B cell (primary cell): ENCODE data around the gene GRAMD2A. TPM values are rescaled to one million over a fixed set of nuclear protein-coding genes. Genes with fewer than 3 reads are reported as not detected.

Experiments used
- ATAC-seq: fragments of 200-7000 bp; cut with Tn5 transposase; one replicate; pipeline ENCODE4 v1.10.0; 2021; ENCODE audit warnings: low read depth, mild to moderate bottlenecking, moderate number of reproducible peaks, moderate library complexity
- CTCF ChIA-PET: fragments of 350-600 bp; sonication (Branson Sonifier 250); formaldehyde crosslinking; loops from one replicate; lab custom pipeline; 2021; ENCODE audit warnings: antibody characterized with exemption, inconsistent platforms; lab: Charles Lee
- POLR2A ChIA-PET: fragments of 350-600 bp; sonication (Branson Sonifier 250); formaldehyde crosslinking; loops from one replicate; lab custom pipeline; 2021; ENCODE audit warnings: antibody characterized with exemption; lab: Charles Lee
- DNase-seq: peaks from one replicate; pipeline ENCODE4 v3.0.0; 2013
- H2AFZ ChIP-seq: 2 replicates; pipeline ENCODE4 v1.6.1; 2012; ENCODE audit warnings: mild to moderate bottlenecking, low read depth, low read length; ENCODE audit not compliant: insufficient read depth, poor library complexity, severe bottlenecking
- H3K27ac ChIP-seq, 2 donors: 1 replicate in 1 of 2; 2 replicates in 1 of 2; pipeline ENCODE4 v1.5.1; 2012 to 2013; ENCODE audit warnings: low read length in 2 of 2, mild to moderate bottlenecking in 2 of 2, moderate library complexity in 1 of 2
- H3K27me3 ChIP-seq, 4 experiments: fragments of 200-600 bp in 1 of 4; sonication (generic) in 1 of 4; replicated peaks in 1 of 4; 1 replicate in 2 of 4; 2 replicates in 2 of 4; pipeline versions ENCODE4 v1.6.1 to v1.7.0; 2013 to 2016; ENCODE audit warnings: low read length in 3 of 4, mild to moderate bottlenecking in 2 of 4, mixed read lengths in 1 of 4, moderate library complexity in 1 of 4; ENCODE audit not compliant: insufficient read depth in 4 of 4, control insufficient read depth in 3 of 4; ENCODE audit errors: control extremely low read depth in 1 of 4
- H3K36me3 ChIP-seq, 2 experiments: replicated peaks in 1 of 2; 1 replicate in 1 of 2; 2 replicates in 1 of 2; pipeline versions ENCODE4 v1.6.1 to v1.7.1; 2013; ENCODE audit warnings: low read length in 1 of 2; ENCODE audit not compliant: insufficient read depth in 2 of 2, control insufficient read depth in 1 of 2; ENCODE audit errors: control extremely low read depth in 1 of 2, extremely low read depth in 1 of 2
- H3K4me1 ChIP-seq, 2 donors: fragments of 200-600 bp in 1 of 2; sonication (generic) in 1 of 2; 1 replicate in 1 of 2; 2 replicates in 1 of 2; pipeline versions ENCODE4 v1.5.1 to v1.6.1; 2013 to 2017; ENCODE audit warnings: low read length in 2 of 2; ENCODE audit not compliant: control insufficient read depth in 2 of 2, insufficient read depth in 2 of 2
- H3K4me2 ChIP-seq: replicated peaks from 2 replicates; pipeline ENCODE3; 2012; ENCODE audit warnings: mild to moderate bottlenecking, low read depth, low read length; ENCODE audit not compliant: poor library complexity, severe bottlenecking
- H3K4me3 ChIP-seq, 5 experiments: fragments of 200-600 bp in 1 of 5; sonication (generic) in 1 of 5; 1 replicate in 3 of 5; 2 replicates in 2 of 5; pipeline versions ENCODE4 v1.5.1 to v1.7.0; 2011 to 2016; ENCODE audit warnings: low read length in 4 of 5, mild to moderate bottlenecking in 4 of 5, low read depth in 2 of 5, control low read depth in 1 of 5, moderate library complexity in 1 of 5; ENCODE audit not compliant: insufficient read depth in 1 of 5; ENCODE audit errors: control extremely low read depth in 1 of 5, extremely low read depth in 1 of 5
- H3K79me2 ChIP-seq: fragments of 200-600 bp; sonication (generic); one replicate; pipeline ENCODE4 v1.6.0; 2016; ENCODE audit warnings: low read length; ENCODE audit not compliant: control insufficient read depth, insufficient read depth
- H3K9ac ChIP-seq: fragments of 200-600 bp; sonication (generic); 2 replicates; pipeline ENCODE4 v1.6.1; 2017; ENCODE audit warnings: mild to moderate bottlenecking, low read length, moderate library complexity
- H3K9me3 ChIP-seq, 3 donors: one replicate each; pipeline versions ENCODE4 v1.6.1 to v1.7.1; 2013; ENCODE audit warnings: low read length in 2 of 3; ENCODE audit not compliant: control insufficient read depth in 2 of 3, insufficient read depth in 1 of 3; ENCODE audit errors: control extremely low read depth in 1 of 3
- H4K20me1 ChIP-seq: 2 replicates; pipeline ENCODE4 v1.6.0; 2012; ENCODE audit warnings: mild to moderate bottlenecking, low read length; ENCODE audit not compliant: insufficient read depth, control insufficient read depth, poor library complexity, severe bottlenecking
- H3K27ac Mint-ChIP-seq: one replicate; pipeline ENCODE4 v1.8.0; 2021; ENCODE audit warnings: mixed read lengths
- H3K27me3 Mint-ChIP-seq: one replicate; pipeline ENCODE4 v1.8.0; 2021; ENCODE audit warnings: mixed read lengths
- H3K4me1 Mint-ChIP-seq: one replicate; pipeline ENCODE4 v1.8.0; 2021; ENCODE audit warnings: mixed read lengths
- H3K4me3 Mint-ChIP-seq: one replicate; pipeline ENCODE4 v1.8.0; 2021; ENCODE audit warnings: mixed read lengths
- H3K9me3 Mint-ChIP-seq: one replicate; pipeline ENCODE4 v1.8.0; 2022; ENCODE audit warnings: mixed read lengths; ENCODE audit not compliant: insufficient read depth
- EZH2 ChIP-seq: IDR thresholded peaks from 2 replicates; pipeline ENCODE4 v1.6.1; 2012; ENCODE audit warnings: borderline replicate concordance, low read depth, mild to moderate bottlenecking, moderate library complexity, low read length; ENCODE audit not compliant: insufficient read depth, poor library complexity, severe bottlenecking
- WGBS: methylation state at CpG from one replicate; pipeline ENCODE4 v1.1.5; 2013; ENCODE audit warnings: missing lambda C conversion rate; ENCODE audit not compliant: insufficient coverage; 5-methylcytosine and 5-hydroxymethylcytosine counted together
- intact Hi-C: fragments of 100-400 bp; cut with micrococcal nuclease; formaldehyde crosslinking; loops from one replicate; pipeline ENCODE4 v1.10.0; 2022
- polyA plus RNA-seq: library from polyadenylated mRNA; depleted of rRNA; stranded (reverse); fragments of >200 nt; gene quantifications from 2 replicates; pipeline ENCODE4 v1.2.3, GENCODE V29; 2012
- total RNA-seq, 2 donors: library from RNA; stranded (reverse); fragments of 120-200 nt in 1 of 2; gene quantifications; 1 replicate in 1 of 2; 2 replicates in 1 of 2; pipeline versions ENCODE4 v1.2.3 to v1.2.4, GENCODE V29; 2013 to 2022
- TF ChIP-seq, protein P1 (sequence below): fragments of 200-600 bp; IDR thresholded peaks from one replicate; pipeline ENCODE4 v1.8.0; 2022; ENCODE audit warnings: antibody characterized with exemption, mild to moderate bottlenecking

The GRAMD2A gene
- total and polyA plus RNA-seq, 2 donors (not counting 1 experiment from before 2014, with no cell fraction given) = not detected

- ATAC-seq (no peak), DNase-seq (no peak)
- no peak overlapping the region for H3K27ac Mint-ChIP-seq
- H3K27me3 Mint-ChIP-seq = no peaks in the 10 kb centered on the region
- H3K79me2 ChIP-seq = no peaks in the 10 kb centered on the region
- no peaks in the 10 kb centered on the region for H3K9me3 ChIP-seq
- no peak for TF ChIP-seq EZH2
- intact Hi-C loops = no loop called here
- WGBS = no CpG with 5 or more reads among the region's 1 CpG
- no peak overlapping the region for H3K4me3 Mint-ChIP-seq
- H2AFZ ChIP-seq = no peak overlapping the region
- ChIA-PET CTCF (no interaction called here), POLR2A (no interaction called here)
- H3K27me3 ChIP-seq = no peaks in the 10 kb centered on the region
- H3K27ac ChIP-seq = no peak overlapping the region
- no peak overlapping the region for H3K4me2 ChIP-seq
- no peak overlapping the region for H3K4me3 ChIP-seq
- no peaks in the 10 kb centered on the region for H3K36me3 ChIP-seq
- H3K9ac ChIP-seq = no peak overlapping the region
- peaks cover 3% of the 10 kb centered on the region for H3K4me1 Mint-ChIP-seq
- H3K4me1 ChIP-seq = peaks cover 0 to under 1% of the 10 kb centered on the region in 2 donors
- no peaks in the 10 kb centered on the region for H4K20me1 ChIP-seq
- no peaks in the 10 kb centered on the region for H3K9me3 Mint-ChIP-seq
Measured at GRCh38 chr15:72124218-72124617, 73.4 kb downstream of the GRAMD2A start.

DNA sequence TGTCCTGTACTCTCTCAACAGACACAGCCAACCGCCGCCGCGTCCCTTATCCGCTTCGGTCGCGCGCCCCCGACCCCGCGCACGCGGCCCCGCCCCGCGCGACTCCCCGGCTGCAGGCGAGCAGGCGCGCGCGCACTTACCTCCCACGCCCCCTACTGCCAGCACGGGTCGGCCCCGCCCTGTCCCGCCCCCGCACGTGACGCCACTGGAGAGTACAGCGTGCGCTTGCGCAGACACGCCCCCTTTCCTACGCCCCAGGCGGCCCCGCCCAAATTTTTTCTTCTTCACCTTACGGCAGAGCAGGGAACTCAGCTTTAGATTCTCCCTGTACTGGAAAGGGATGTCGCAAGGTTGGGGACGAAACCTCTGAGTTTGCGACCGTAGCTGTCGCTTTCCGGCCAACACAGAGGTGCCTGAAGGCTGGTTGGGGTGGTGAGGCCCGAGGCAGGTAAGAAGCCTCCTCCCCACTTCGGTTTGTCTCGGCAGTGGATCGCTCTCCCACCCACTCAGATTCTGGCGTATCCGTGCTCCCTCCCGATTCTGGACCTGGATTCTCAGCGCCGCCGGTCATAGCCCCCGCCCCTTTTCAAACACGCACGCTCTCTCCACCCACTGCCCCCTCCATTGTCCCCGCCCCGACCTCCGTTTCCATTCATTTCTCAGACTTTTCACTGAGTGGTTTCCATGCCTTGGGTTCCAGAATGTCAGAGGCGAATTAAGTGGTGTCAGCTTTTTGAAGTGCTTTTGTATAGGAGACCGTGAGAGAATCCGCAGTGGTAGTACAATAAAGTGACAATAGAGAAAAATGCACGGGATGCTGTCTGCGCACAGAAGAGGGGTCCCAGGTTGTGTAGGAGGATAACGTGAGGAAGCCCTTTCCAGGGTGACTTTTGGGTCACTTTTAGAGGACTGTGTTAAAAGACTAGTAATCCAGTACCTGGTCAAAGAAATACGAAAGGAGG, 79.3 kb downstream of the GRAMD2A start, which contains the start of the genes MYO9A and SENP8:
TSS of gene MYO9A (minus strand) at position 134 of the 962 bp plus-strand sequence. CDS start 71,587 bp downstream, outside the sequence.
TSS of gene SENP8 (plus strand) at position 387 of the 962 bp plus-strand sequence. CDS start 21,221 bp downstream, outside the sequence.
- H3K9me3 ChIP-seq = no peaks in the 10 kb centered on the region
- DNase-seq (peak; percentile 100), ATAC-seq (peak; percentile 74)
- no peaks in the 10 kb centered on the region for H3K36me3 ChIP-seq
- H2AFZ ChIP-seq = peak within 1 kb of the TSS; percentile 84
- Mint-ChIP-seq H3K27me3 (no peaks in the 10 kb centered on the region), H3K27ac (peak within 1 kb of the TSS; percentile 99), H3K4me3 (peak within 1 kb of the TSS; percentile 94), H3K4me1 (peaks cover 33% of the 10 kb centered on the region), H3K9me3 (no peaks in the 10 kb centered on the region)
- no peak for TF ChIP-seq EZH2
- TF ChIP-seq, protein P1, sequence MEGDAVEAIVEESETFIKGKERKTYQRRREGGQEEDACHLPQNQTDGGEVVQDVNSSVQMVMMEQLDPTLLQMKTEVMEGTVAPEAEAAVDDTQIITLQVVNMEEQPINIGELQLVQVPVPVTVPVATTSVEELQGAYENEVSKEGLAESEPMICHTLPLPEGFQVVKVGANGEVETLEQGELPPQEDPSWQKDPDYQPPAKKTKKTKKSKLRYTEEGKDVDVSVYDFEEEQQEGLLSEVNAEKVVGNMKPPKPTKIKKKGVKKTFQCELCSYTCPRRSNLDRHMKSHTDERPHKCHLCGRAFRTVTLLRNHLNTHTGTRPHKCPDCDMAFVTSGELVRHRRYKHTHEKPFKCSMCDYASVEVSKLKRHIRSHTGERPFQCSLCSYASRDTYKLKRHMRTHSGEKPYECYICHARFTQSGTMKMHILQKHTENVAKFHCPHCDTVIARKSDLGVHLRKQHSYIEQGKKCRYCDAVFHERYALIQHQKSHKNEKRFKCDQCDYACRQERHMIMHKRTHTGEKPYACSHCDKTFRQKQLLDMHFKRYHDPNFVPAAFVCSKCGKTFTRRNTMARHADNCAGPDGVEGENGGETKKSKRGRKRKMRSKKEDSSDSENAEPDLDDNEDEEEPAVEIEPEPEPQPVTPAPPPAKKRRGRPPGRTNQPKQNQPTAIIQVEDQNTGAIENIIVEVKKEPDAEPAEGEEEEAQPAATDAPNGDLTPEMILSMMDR = no peak
- H3K4me2 ChIP-seq = peak within 1 kb of the TSS; percentile 75
- intact Hi-C loops = loop anchor here (1.0 to 10.0 kb wide), 6 partner anchors 154 to 1877 kb away; partner anchors contain the start of genes ARIH1, HEXA, NEO1 and PARP6
- peak within 1 kb of the TSS; percentile 72 to 94 (median 86) for H3K4me3 ChIP-seq
- no peaks in the 10 kb centered on the region for H3K27me3 ChIP-seq
- H3K79me2 ChIP-seq = peaks cover 38% of the 10 kb centered on the region
- POLR2A ChIA-PET = interaction anchor here (0.6 to 1.3 kb wide), 8 partner anchors 9 to 258 kb away, joined by 3 to 7 read pairs (median 4); partner anchors contain the start of gene HEXA
- under 1% methylated on average over 63 of the region's 69 CpGs for WGBS
- CTCF ChIA-PET = interaction anchor here (1.0 kb wide), 2 partner anchors 78 to 109 kb away, joined by 3 to 7 read pairs; no protein-coding TSS in a partner anchor
- H3K4me1 ChIP-seq = peaks cover 14 to 17% of the 10 kb centered on the region in 2 donors
- peak within 1 kb of the TSS; percentile 88 for H3K9ac ChIP-seq
- H3K27ac ChIP-seq = peak within 1 kb of the TSS; percentile 85
- H4K20me1 ChIP-seq = no peaks in the 10 kb centered on the region
